H1 (cell line): ENCODE measurements around the gene NXPH4. TPM values are rescaled to one million over a fixed set of nuclear protein-coding genes. Genes with fewer than 3 reads are reported as not detected.

Experiments used
- CTCF ChIA-PET: fragments of 300-600 bp; sonication (Branson Sonifier 250); formaldehyde crosslinking; loops from one replicate; lab custom pipeline; 2021; ENCODE audit not compliant: partially characterized antibody; lab: Charles Lee
- POLR2A ChIA-PET: fragments of 300-600 bp; sonication (Branson Sonifier 250); formaldehyde crosslinking; loops from one replicate; lab custom pipeline; 2021; ENCODE audit warnings: inconsistent platforms; ENCODE audit not compliant: partially characterized antibody; lab: Charles Lee
- DNase-seq, 2 experiments: peaks; one replicate each; pipeline versions ENCODE4 v3.0.0 to v3.0.0-alpha.2; 2010 to 2022; ENCODE audit warnings: low spot score in 2 of 2, low read depth in 1 of 2, mixed read lengths in 1 of 2
- FAIRE-seq: peaks from 2 replicates; lab custom pipeline; 2011; peaks lifted over from hg19 to GRCh38; lab: Jason Lieb, UNC
- H2AFZ ChIP-seq: 2 replicates; pipeline ENCODE4 v1.8.1; 2012; ENCODE audit warnings: low read length, inconsistent platforms
- H2AK5ac ChIP-seq: 2 replicates; pipeline ENCODE4 v1.6.1; 2013; ENCODE audit warnings: low read depth, low read length
- H2BK120ac ChIP-seq: replicated peaks from 2 replicates; pipeline ENCODE3; 2013; ENCODE audit warnings: low read depth, low read length, inconsistent platforms
- H2BK12ac ChIP-seq: 2 replicates; pipeline ENCODE4 v1.6.1; 2013; ENCODE audit warnings: low read depth, low read length
- H2BK15ac ChIP-seq: 2 replicates; pipeline ENCODE4 v1.6.1; 2013; ENCODE audit warnings: low read length
- H2BK20ac ChIP-seq: 2 replicates; pipeline ENCODE4 v1.6.1; 2013; ENCODE audit warnings: low read length
- H2BK5ac ChIP-seq: 2 replicates; pipeline ENCODE4 v1.6.1; 2013; ENCODE audit warnings: low read depth, low read length
- H3K14ac ChIP-seq: 2 replicates; pipeline ENCODE4 v1.6.1; 2013; ENCODE audit warnings: inconsistent platforms; ENCODE audit not compliant: insufficient read length
- H3K18ac ChIP-seq: 2 replicates; pipeline ENCODE4 v1.6.1; 2013; ENCODE audit warnings: low read length; ENCODE audit errors: extremely low read depth
- H3K23ac ChIP-seq: 2 replicates; pipeline ENCODE4 v1.6.1; 2013; ENCODE audit warnings: inconsistent platforms; ENCODE audit not compliant: insufficient read length
- H3K23me2 ChIP-seq: 2 replicates; pipeline ENCODE4 v1.6.1; 2013; ENCODE audit warnings: low read depth, low read length
- H3K27ac ChIP-seq: 2 replicates; pipeline ENCODE4 v1.6.1; 2011; ENCODE audit warnings: low read depth, low read length, inconsistent platforms
- H3K27me3 ChIP-seq, 4 experiments: replicated peaks in 1 of 4; 1 replicate in 1 of 4; 2 replicates in 3 of 4; pipeline versions ENCODE4 v1.6.1 to v1.8.1; 2011 to 2013; ENCODE audit warnings: low read length in 3 of 4, mild to moderate bottlenecking in 3 of 4, inconsistent platforms in 2 of 4, mixed read lengths in 2 of 4, moderate library complexity in 1 of 4; ENCODE audit not compliant: control insufficient read depth in 3 of 4, insufficient read depth in 3 of 4; ENCODE audit errors: extremely low read depth in 1 of 4
- H3K36me3 ChIP-seq, 4 experiments: 2 replicates each; pipeline versions ENCODE4 v1.6.1 to v1.8.1; 2011 to 2013; ENCODE audit warnings: mild to moderate bottlenecking in 4 of 4, low read length in 3 of 4, moderate library complexity in 2 of 4, control low read depth in 1 of 4, inconsistent platforms in 1 of 4; ENCODE audit not compliant: insufficient read depth in 4 of 4, control insufficient read depth in 2 of 4
- H3K4ac ChIP-seq: replicated peaks from 2 replicates; pipeline ENCODE3; 2013; ENCODE audit warnings: low read length, low read depth, mixed read lengths, inconsistent platforms; ENCODE audit not compliant: insufficient read length
- H3K4me1 ChIP-seq, 4 experiments: replicated peaks in 1 of 4; 1 replicate in 1 of 4; 2 replicates in 3 of 4; pipeline versions ENCODE4 v1.6.1 to v1.8.1; 2011 to 2013; ENCODE audit warnings: low read length in 3 of 4, inconsistent platforms in 2 of 4, mixed read lengths in 1 of 4; ENCODE audit not compliant: insufficient read depth in 4 of 4, control insufficient read depth in 3 of 4
- H3K4me2 ChIP-seq, 2 experiments: 2 replicates each; pipeline versions ENCODE4 v1.6.1 to v1.8.1; 2011 to 2013; ENCODE audit warnings: low read depth in 2 of 2, low read length in 2 of 2, control low read depth in 1 of 2, inconsistent platforms in 1 of 2, mild to moderate bottlenecking in 1 of 2; ENCODE audit not compliant: insufficient read depth in 1 of 2
- H3K4me3 ChIP-seq, 4 experiments: fragments of 200-600, 300-600 bp in 1 of 4; sonication (generic), shearing (Covaris generic), sonication (Bioruptor Twin) in 1 of 4; 2 replicates each; pipeline versions ENCODE4 v1.5.1 to v1.8.1; 2011 to 2016; ENCODE audit warnings: low read length in 4 of 4, low read depth in 3 of 4, control low read depth in 2 of 4, inconsistent platforms in 2 of 4, mild to moderate bottlenecking in 2 of 4, mixed read lengths in 1 of 4, moderate library complexity in 1 of 4; ENCODE audit not compliant: insufficient read depth in 2 of 4; ENCODE audit errors: extremely low read depth in 1 of 4
- H3K56ac ChIP-seq: replicated peaks from 2 replicates; pipeline ENCODE3; 2013; ENCODE audit warnings: low read depth, mild to moderate bottlenecking, mixed read lengths, low read length, inconsistent platforms; ENCODE audit not compliant: insufficient read length
- H3K79me1 ChIP-seq: 2 replicates; pipeline ENCODE4 v1.6.1; 2013; ENCODE audit warnings: low read depth, low read length, control low read depth
- H3K79me2 ChIP-seq, 2 experiments: 2 replicates each; pipeline versions ENCODE4 v1.6.1 to v1.8.1; 2012 to 2013; ENCODE audit warnings: low read length in 2 of 2, mild to moderate bottlenecking in 2 of 2, inconsistent platforms in 1 of 2; ENCODE audit not compliant: insufficient read depth in 2 of 2, control insufficient read depth in 1 of 2
- H3K9ac ChIP-seq, 4 experiments: replicated peaks in 1 of 4; 1 replicate in 1 of 4; 2 replicates in 3 of 4; pipeline versions ENCODE4 v1.6.1 to v1.8.1; 2011 to 2013; ENCODE audit warnings: low read depth in 3 of 4, low read length in 3 of 4, control low read depth in 2 of 4, mild to moderate bottlenecking in 2 of 4, moderate library complexity in 2 of 4, inconsistent platforms in 1 of 4; ENCODE audit errors: extremely low read depth in 1 of 4
- H3K9me3 ChIP-seq, 2 experiments: 2 replicates each; pipeline versions ENCODE4 v1.6.1 to v1.8.1; 2012 to 2013; ENCODE audit warnings: mild to moderate bottlenecking in 2 of 2, moderate library complexity in 2 of 2, control low read depth in 1 of 2, inconsistent platforms in 1 of 2, low read depth in 1 of 2, low read length in 1 of 2, mixed read lengths in 1 of 2; ENCODE audit not compliant: insufficient read depth in 2 of 2
- H4K20me1 ChIP-seq, 2 experiments: replicated peaks in 1 of 2; 2 replicates each; pipeline versions ENCODE3 to v1.8.1; 2011 to 2013; ENCODE audit warnings: inconsistent platforms in 2 of 2, low read length in 2 of 2, mild to moderate bottlenecking in 1 of 2; ENCODE audit not compliant: insufficient read depth in 2 of 2, control insufficient read depth in 1 of 2
- H4K5ac ChIP-seq: 2 replicates; pipeline ENCODE4 v1.6.1; 2013; ENCODE audit warnings: low read length, low read depth, mixed read lengths, inconsistent platforms; ENCODE audit not compliant: insufficient read length
- H4K8ac ChIP-seq: 2 replicates; pipeline ENCODE4 v1.8.0; 2013; ENCODE audit warnings: mild to moderate bottlenecking, moderate library complexity, low read length, inconsistent platforms; ENCODE audit not compliant: insufficient read depth; ENCODE audit errors: extremely low read depth
- H4K91ac ChIP-seq: replicated peaks from 2 replicates; pipeline ENCODE3; 2013; ENCODE audit warnings: low read length, mixed read lengths, inconsistent platforms; ENCODE audit not compliant: insufficient read length
- BCL11A ChIP-seq, 2 experiments: IDR thresholded peaks; one replicate each; pipeline ENCODE4 v1.6.1; 2011; ENCODE audit warnings: low read depth in 2 of 2, low read length in 2 of 2, mild to moderate bottlenecking in 2 of 2
- CHD2 ChIP-seq: IDR thresholded peaks from 2 replicates; pipeline ENCODE4 v1.6.1; 2012; ENCODE audit warnings: low read length, improper control_type of control experiment
- CTBP2 ChIP-seq: IDR thresholded peaks from 2 replicates; pipeline ENCODE4 v1.7.0; 2011; ENCODE audit warnings: borderline replicate concordance, mild to moderate bottlenecking, moderate library complexity, mixed read lengths, low read length; ENCODE audit not compliant: insufficient read depth, insufficient read length
- EZH2 ChIP-seq: fragments of 200-600 bp; sonication (generic); IDR thresholded peaks from 2 replicates; pipeline ENCODE4 v1.7.1; 2012; ENCODE audit warnings: low read depth, mild to moderate bottlenecking, moderate library complexity, low read length, inconsistent platforms; ENCODE audit not compliant: severe bottlenecking
- NRF1 ChIP-seq: IDR thresholded peaks from 2 replicates; pipeline ENCODE4 v1.6.1; 2011; ENCODE audit warnings: mild to moderate bottlenecking, low read depth, low read length, improper control_type of control experiment
- TAF7 ChIP-seq: optimal IDR thresholded peaks from 2 replicates; pipeline ENCODE3; 2011; ENCODE audit warnings: low read depth, mild to moderate bottlenecking, inconsistent platforms, low read length, moderate library complexity, borderline replicate concordance
- TBP ChIP-seq: IDR thresholded peaks from 2 replicates; pipeline ENCODE4 v1.6.1; 2011; ENCODE audit warnings: low read depth, low read length, improper control_type of control experiment
- WGBS, 2 experiments: shearing (Covaris generic) in 1 of 2; methylation state at CpG; one replicate each; pipeline versions ENCODE4 v1.1.6 to v1.1.7; 2013 to 2015; ENCODE audit warnings: low lambda C conversion rate in 2 of 2, mixed read lengths in 2 of 2, inconsistent platforms in 1 of 2, low coverage in 1 of 2, missing lambda C conversion rate in 1 of 2; ENCODE audit not compliant: insufficient replicate concordance in 2 of 2, insufficient coverage in 1 of 2, insufficient read length in 1 of 2; ENCODE audit errors: extremely low coverage in 1 of 2, missing lambda C conversion rate in 1 of 2; 5-methylcytosine and 5-hydroxymethylcytosine counted together
- polyA plus RNA-seq, 7 experiments: library from polyadenylated mRNA; depleted of rRNA in 3 of 7; stranded (reverse) in 5 of 7; unstranded in 2 of 7; fragments of >200 nt in 5 of 7; fragments of 200-250 nt in 2 of 7; gene quantifications; 1 replicate in 5 of 7; 2 replicates in 1 of 7; 4 replicates in 1 of 7; pipeline versions ENCODE4 v1.2.1 to v1.2.3, GENCODE V29; 2011 to 2013; ENCODE audit warnings: missing spikeins in 2 of 7, mixed read lengths in 2 of 7
- total RNA-seq: library from RNA; stranded (reverse); fragmentation: NEBNext Ultra II Directional; extraction: Animal tissue kit (Norgen Biotek cat#: 25700); gene quantifications from 2 replicates; pipeline ENCODE4 v1.2.1, GENCODE V29; 2021

Gene NXPH4
- total and polyA plus RNA-seq, 2 of the 8 experiments (the other 6 are each of a cell fraction or from before 2014, with no cell fraction given): 0.92 to 1.7 TPM

GRCh38 chr12:57237596-57237931 is 21.0 kb downstream of the NXPH4 start:
- peaks cover 24 to 34% of the 10 kb centered on the region in 2 experiments for H4K20me1 ChIP-seq
- 37% methylated on average over 5 of the region's 5 CpGs; no CpG with 5 or more reads in 1 of the 2 experiments for WGBS, 2 experiments
- H3K27ac ChIP-seq: no peak overlapping the region
- no peak for TF ChIP-seq EZH2
- TF ChIP-seq CTBP2: no peak
- no peak for TF ChIP-seq CHD2
- TF ChIP-seq TAF7: no peak
- no peak for TF ChIP-seq NRF1
- TF ChIP-seq BCL11A (IDR thresholded peaks at IDR 0.05; ENCODE audit: low read depth in 2 of 2, low read length in 2 of 2): no peak
- no peak for TF ChIP-seq TBP
- TF ChIP-seq, all 59 proteins: peak for 0
- Histone ChIP-seq H3K9me3 (no peaks in the 10 kb centered on the region), H2BK20ac (peak overlapping the region; percentile 90; the same call in 1 of the 2 replicates), H3K56ac (no peak overlapping the region), H2BK15ac (peak overlapping the region; percentile 88; the same call in 1 of the 2 replicates), H2BK120ac (no peak overlapping the region), H3K27me3 (peaks cover 59 to 76% (median 71%) of the 10 kb centered on the region in 4 experiments), H3K9ac (no peak overlapping the region), H4K5ac (no peak overlapping the region), H3K4ac (no peak overlapping the region), H3K14ac (no peak overlapping the region), H3K23ac (no peak overlapping the region), H3K23me2 (peaks cover 26% of the 10 kb centered on the region), H2AK5ac (peak overlapping the region; percentile 91; the same call in 1 of the 2 replicates), H4K91ac (no peak overlapping the region), H3K4me1 (peaks cover 6 to 65% (median 44%) of the 10 kb centered on the region in 4 experiments), H4K8ac (no peak overlapping the region), H3K79me1 (no peaks in the 10 kb centered on the region; the same call in 1 of the 2 replicates), H3K4me3 (peak overlapping the region in 3 of 4 experiments; percentile 42 to 67 (median 64); a peak in 6 of 8 replicates), H3K36me3 (peaks cover 16 to 21% (median 19%) of the 10 kb centered on the region in 4 experiments), H3K79me2 (no peaks in the 10 kb centered on the region), H3K4me2 (peak overlapping the region; percentile 89 to 91), H2BK12ac (peak overlapping the region; percentile 84; the same call in 1 of the 2 replicates), H2BK5ac (no peak overlapping the region; the same call in 1 of the 2 replicates), H2AFZ (no peak overlapping the region), H3K18ac (peak overlapping the region; percentile 60; the same call in 1 of the 2 replicates)
- no peak for DNase-seq
- POLR2A ChIA-PET: interaction anchor here (0.7 to 23.7 kb wide), 13 partner anchors 4 to 282 kb away, joined by 3 to 852 read pairs (median 5); partner anchors contain the start of genes DDIT3, INHBE, NXPH4 and SHMT2
- CTCF ChIA-PET: interaction anchor here (0.6 to 27.9 kb wide), 14 partner anchors 9 to 219 kb away, joined by 3 to 726 read pairs (median 4); partner anchors contain the start of genes GLI1, INHBE, NXPH4 and SHMT2
- no peak for FAIRE-seq
